ENCODE results near the gene TAF1.
"Not testable (repeated sequence)": the region's sequence is repeated elsewhere in the genome, so short reads cannot be mapped to it uniquely, and the experiment has no call there.

TAF1 gene

GRCh38 chrX:71367396-71367795 lies 1.2 kb downstream of the TAF1 start:
- Histone ChIP-seq H3K4me3 (ENCODE audit: low read length, poor library complexity, severe bottlenecking) (peak overlapping the region; percentile 76), H3K9me3 (ENCODE audit: insufficient read depth, low read depth, low read length) (no peaks in the 10 kb centered on the region), H3K4me2 (ENCODE audit: low read depth, low read length, poor library complexity, severe bottlenecking) (peak overlapping the region; percentile 73), H3K36me3 (ENCODE audit: insufficient read depth, low read length) (no peaks in the 10 kb centered on the region; the same call in 1 of the 2 replicates), H3F3A (ENCODE audit: low read depth) (no peaks in the 10 kb centered on the region), H4K20me1 (ENCODE audit: insufficient read depth, low read length, poor library complexity, severe bottlenecking) (peaks cover 29% of the 10 kb centered on the region), H3K79me2 (ENCODE audit: insufficient read depth, low read length) (peaks cover 61% of the 10 kb centered on the region), H3K4me1 (ENCODE audit: insufficient read depth, low read length, poor library complexity, severe bottlenecking) (peaks cover 14% of the 10 kb centered on the region), H3K9me2 (replicated peaks; ENCODE audit: low read depth, low read length) (no peaks in the 10 kb centered on the region), H3K9ac (ENCODE audit: low read depth, low read length, poor library complexity, severe bottlenecking) (peak overlapping the region; percentile 98), H2AFZ (ENCODE audit: low read length) (no peak overlapping the region), H3K27me3 (ENCODE audit: insufficient read depth, low read length, poor library complexity, severe bottlenecking) (no peaks in the 10 kb centered on the region)
- TF ChIP-seq CTCF (conservative IDR thresholded peaks at IDR 0.05; ENCODE audit: low read length) (no peak), EZH2phosphoT487 (IDR thresholded peaks at IDR 0.05; ENCODE audit: borderline replicate concordance) (no peak)

DNA sequence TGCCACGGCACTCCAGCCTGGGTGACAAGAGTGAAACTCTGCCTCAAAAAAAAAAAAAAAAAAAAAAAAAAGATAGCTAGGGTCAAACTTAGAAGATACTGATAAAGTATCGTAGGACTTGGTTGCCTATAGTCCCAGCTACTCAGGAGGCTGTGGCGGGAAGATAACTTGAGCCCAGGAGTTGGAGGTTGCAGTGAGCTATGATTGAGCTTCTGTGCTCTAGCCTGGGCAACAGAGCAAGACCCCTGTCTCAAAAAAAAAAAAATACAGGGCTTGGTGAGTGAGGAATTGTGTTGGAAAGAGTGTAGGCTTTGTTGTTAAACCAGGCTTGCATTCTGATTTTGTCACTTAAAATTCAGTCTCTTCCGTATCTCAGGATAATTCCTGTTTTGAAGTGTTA lies 6.2 kb downstream of the TAF1 start:
- Histone ChIP-seq H3K9ac (ENCODE audit: low read depth, low read length, poor library complexity, severe bottlenecking) (no peak overlapping the region), H3F3A (ENCODE audit: low read depth) (no peaks in the 10 kb centered on the region), H3K9me3 (ENCODE audit: insufficient read depth, low read depth, low read length) (no peaks in the 10 kb centered on the region), H3K4me1 (ENCODE audit: insufficient read depth, low read length, poor library complexity, severe bottlenecking) (peaks cover 14% of the 10 kb centered on the region), H2AFZ (ENCODE audit: low read length) (no peak overlapping the region), H3K9me2 (replicated peaks; ENCODE audit: low read depth, low read length) (no peaks in the 10 kb centered on the region), H3K4me3 (ENCODE audit: low read length, poor library complexity, severe bottlenecking) (no peak overlapping the region), H3K27me3 (ENCODE audit: insufficient read depth, low read length, poor library complexity, severe bottlenecking) (no peaks in the 10 kb centered on the region), H3K36me3 (ENCODE audit: insufficient read depth, low read length) (peaks cover 26% of the 10 kb centered on the region; the same call in 1 of the 2 replicates), H4K20me1 (ENCODE audit: insufficient read depth, low read length, poor library complexity, severe bottlenecking) (peaks cover 26% of the 10 kb centered on the region), H3K4me2 (ENCODE audit: low read depth, low read length, poor library complexity, severe bottlenecking) (no peak overlapping the region), H3K79me2 (ENCODE audit: insufficient read depth, low read length) (peaks cover 56% of the 10 kb centered on the region)
- TF ChIP-seq CTCF (conservative IDR thresholded peaks at IDR 0.05; ENCODE audit: low read length) = no peak
- no peak for TF ChIP-seq EZH2phosphoT487 (IDR thresholded peaks at IDR 0.05; ENCODE audit: borderline replicate concordance)

- Histone ChIP-seq H3K36me3 (ENCODE audit: insufficient read depth, low read length) (peaks cover 76% of the 10 kb centered on the region; the same call in 1 of the 2 replicates), H3K9me2 (replicated peaks; ENCODE audit: low read depth, low read length) (no peaks in the 10 kb centered on the region), H3K9ac (ENCODE audit: low read depth, low read length, poor library complexity, severe bottlenecking) (no peak overlapping the region), H3K4me1 (ENCODE audit: insufficient read depth, low read length, poor library complexity, severe bottlenecking) (no peaks in the 10 kb centered on the region), H3K9me3 (ENCODE audit: insufficient read depth, low read depth, low read length) (no peaks in the 10 kb centered on the region), H3K4me3 (ENCODE audit: low read length, poor library complexity, severe bottlenecking) (no peak overlapping the region), H3K4me2 (ENCODE audit: low read depth, low read length, poor library complexity, severe bottlenecking) (no peak overlapping the region), H3F3A (ENCODE audit: low read depth) (no peaks in the 10 kb centered on the region), H3K27me3 (ENCODE audit: insufficient read depth, low read length, poor library complexity, severe bottlenecking) (no peaks in the 10 kb centered on the region), H2AFZ (ENCODE audit: low read length) (no peak overlapping the region), H3K79me2 (ENCODE audit: insufficient read depth, low read length) (no peaks in the 10 kb centered on the region), H4K20me1 (ENCODE audit: insufficient read depth, low read length, poor library complexity, severe bottlenecking) (no peaks in the 10 kb centered on the region)
- TF ChIP-seq EZH2phosphoT487 (IDR thresholded peaks at IDR 0.05; ENCODE audit: borderline replicate concordance) (no peak), CTCF (conservative IDR thresholded peaks at IDR 0.05; ENCODE audit: low read length) (no peak)
These were observed 12.6 kb downstream of the TAF1 start for GRCh38 chrX:71378732-71379131.

DNA sequence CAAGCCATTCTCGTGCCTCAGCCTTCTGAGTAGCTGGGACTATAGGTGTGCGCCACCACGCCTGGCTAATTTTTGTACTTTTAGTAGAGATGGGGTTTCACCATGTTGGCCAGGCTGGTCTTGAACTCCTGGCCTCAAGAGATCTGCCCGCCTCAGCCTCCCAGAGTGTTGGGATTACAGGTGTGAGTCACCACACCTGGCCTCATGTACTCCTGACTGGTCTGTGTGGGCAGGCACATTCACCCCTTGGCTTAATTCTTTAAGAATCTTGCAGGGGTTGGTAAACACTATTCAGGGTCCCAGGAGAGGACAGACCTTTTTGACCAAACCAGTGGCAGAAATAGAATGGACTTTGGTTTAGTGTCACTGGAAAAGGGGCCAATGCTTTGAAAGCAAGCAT lies 25.6 kb downstream of the TAF1 start:
- H3K4me1 ChIP-seq (ENCODE audit: insufficient read depth, low read length, poor library complexity, severe bottlenecking); H3K9me3 ChIP-seq (ENCODE audit: insufficient read depth, low read depth, low read length); H4K20me1 ChIP-seq (ENCODE audit: insufficient read depth, low read length, poor library complexity, severe bottlenecking); H3K4me2 ChIP-seq (ENCODE audit: low read depth, low read length, poor library complexity, severe bottlenecking); H3K79me2 ChIP-seq (ENCODE audit: insufficient read depth, low read length); H3F3A ChIP-seq (ENCODE audit: low read depth); H3K4me3 ChIP-seq (ENCODE audit: low read length, poor library complexity, severe bottlenecking); H2AFZ ChIP-seq (ENCODE audit: low read length); H3K27me3 ChIP-seq (ENCODE audit: insufficient read depth, low read length, poor library complexity, severe bottlenecking); H3K9ac ChIP-seq (ENCODE audit: low read depth, low read length, poor library complexity, severe bottlenecking); H3K9me2 ChIP-seq (replicated peaks; ENCODE audit: low read depth, low read length): not testable (repeated sequence)
- H3K36me3 ChIP-seq (ENCODE audit: insufficient read depth, low read length) = peaks cover 81% of the 10 kb centered on the region; the same call in 1 of the 2 replicates

Data from Loucy (cell line).